Endothelial cell of umbilical vein (primary cell): ENCODE data around the gene VPREB3. TPM values are rescaled to one million over a fixed set of nuclear protein-coding genes. Genes with fewer than 3 reads are reported as not detected.

Experiments
- BruUV-seq: library from RNA; stranded (reverse); fragments of 400-500 nt; replicated peaks from 2 replicates; lab custom pipeline; 2021; lab: Mats Ljungman, UMichigan
- CTCF ChIA-PET: fragments of 300-600, 350-600 bp; sonication (Branson Sonifier 250); formaldehyde crosslinking; loops from one replicate; lab custom pipeline; 2021; ENCODE audit warnings: antibody characterized with exemption, inconsistent platforms; lab: Charles Lee
- POLR2A ChIA-PET: fragments of 300-600, 350-600 bp; sonication (Branson Sonifier 250); formaldehyde crosslinking; loops from one replicate; lab custom pipeline; 2021; ENCODE audit warnings: antibody characterized with exemption, inconsistent platforms; lab: Charles Lee
- DNase-seq: peaks from one replicate; pipeline ENCODE4 v3.0.0-alpha.2; 2011; ENCODE audit warnings: low read depth, low spot score
- FAIRE-seq: peaks from 2 replicates; lab custom pipeline; 2011; peaks lifted over from hg19 to GRCh38; lab: Jason Lieb, UNC
- H2AFZ ChIP-seq: 2 replicates; pipeline ENCODE4 v1.6.0; 2012; ENCODE audit warnings: low read depth, low read length, control low read depth, inconsistent platforms
- H3K27ac ChIP-seq: 2 replicates; pipeline ENCODE4 v1.5.1; 2011; ENCODE audit warnings: low read depth, mild to moderate bottlenecking, control low read depth, low read length, moderate library complexity; ENCODE audit not compliant: insufficient read depth
- H3K27me3 ChIP-seq, 2 experiments: 2 replicates each; pipeline versions ENCODE4 v1.6.0 to v1.6.1; 2011; ENCODE audit warnings: low read length in 2 of 2, mixed read lengths in 1 of 2; ENCODE audit not compliant: control insufficient read depth in 2 of 2, insufficient read depth in 2 of 2
- H3K36me3 ChIP-seq, 2 experiments: 2 replicates in 1 of 2; 3 replicates in 1 of 2; pipeline ENCODE4 v1.5.1; 2011; ENCODE audit warnings: low read length in 2 of 2, mild to moderate bottlenecking in 1 of 2, moderate library complexity in 1 of 2; ENCODE audit not compliant: control insufficient read depth in 2 of 2, insufficient read depth in 2 of 2; ENCODE audit errors: extremely low read depth in 1 of 2
- H3K4me1 ChIP-seq: 3 replicates; pipeline ENCODE4 v1.5.1; 2011; ENCODE audit warnings: mild to moderate bottlenecking, low read length; ENCODE audit not compliant: control insufficient read depth, insufficient read depth; ENCODE audit errors: extremely low read depth
- H3K4me2 ChIP-seq: 2 replicates; pipeline ENCODE4 v1.6.1; 2011; ENCODE audit warnings: low read length, control low read depth, mixed read lengths; ENCODE audit not compliant: insufficient read depth
- H3K4me3 ChIP-seq, 3 experiments: fragments of 200-600 bp in 1 of 3; sonication (generic), shearing (Covaris generic) in 1 of 3; replicated peaks in 1 of 3; 2 replicates each; pipeline ENCODE4 v1.5.1; 2011 to 2016; ENCODE audit warnings: control low read depth in 3 of 3, low read length in 3 of 3, mild to moderate bottlenecking in 2 of 3, inconsistent platforms in 1 of 3, low read depth in 1 of 3, moderate library complexity in 1 of 3; ENCODE audit not compliant: insufficient read depth in 1 of 3
- H3K79me2 ChIP-seq: 2 replicates; pipeline ENCODE4 v1.6.0; 2012; ENCODE audit warnings: low read length, inconsistent platforms; ENCODE audit not compliant: control insufficient read depth, insufficient read depth
- H3K9ac ChIP-seq: replicated peaks from 2 replicates; pipeline ENCODE3; 2011; ENCODE audit warnings: low read length, control low read depth; ENCODE audit not compliant: insufficient read depth; ENCODE audit errors: extremely low read depth
- H3K9me1 ChIP-seq: replicated peaks from 3 replicates; pipeline ENCODE4 v1.6.0; 2011; ENCODE audit warnings: mild to moderate bottlenecking, low read length; ENCODE audit not compliant: control insufficient read depth, insufficient read depth; ENCODE audit errors: extremely low read depth
- H3K9me3 ChIP-seq: replicated peaks from 2 replicates; pipeline ENCODE4 v1.5.1; 2012; ENCODE audit warnings: low read length, inconsistent platforms; ENCODE audit not compliant: control insufficient read depth, insufficient read depth
- H4K20me1 ChIP-seq: replicated peaks from 2 replicates; pipeline ENCODE3; 2011; ENCODE audit warnings: mild to moderate bottlenecking, low read length; ENCODE audit not compliant: control insufficient read depth, insufficient read depth; ENCODE audit errors: extremely low read depth
- CTCF ChIP-seq, 2 donors: IDR thresholded peaks; 1 replicate in 1 of 2; 2 replicates in 1 of 2; pipeline ENCODE4 v1.5.1; 2011; ENCODE audit warnings: low read length in 2 of 2, mild to moderate bottlenecking in 2 of 2, moderate library complexity in 2 of 2, control low read depth in 1 of 2, inconsistent platforms in 1 of 2, low read depth in 1 of 2; ENCODE audit not compliant: insufficient read depth in 1 of 2; ENCODE audit errors: extremely low read depth in 1 of 2
- EZH2 ChIP-seq: IDR thresholded peaks from 2 replicates; pipeline ENCODE4 v1.6.1; 2012; ENCODE audit warnings: borderline replicate concordance, low read depth, mild to moderate bottlenecking, moderate library complexity, low read length, inconsistent platforms; ENCODE audit not compliant: severe bottlenecking
- FOS ChIP-seq: IDR thresholded peaks from 2 replicates; pipeline ENCODE4 v1.6.1; 2011; ENCODE audit warnings: mild to moderate bottlenecking, low read length, moderate library complexity, borderline replicate concordance; ENCODE audit not compliant: insufficient read depth
- GATA2 ChIP-seq: IDR thresholded peaks from 2 replicates; pipeline ENCODE4 v1.7.0; 2011; ENCODE audit warnings: low read depth, mild to moderate bottlenecking, moderate library complexity, mixed read lengths, low read length; ENCODE audit not compliant: insufficient read length, insufficient read depth
- JUN ChIP-seq: IDR thresholded peaks from 2 replicates; pipeline ENCODE4 v1.6.1; 2011; ENCODE audit warnings: borderline replicate concordance, low read depth; ENCODE audit not compliant: insufficient read length, insufficient read depth
- MAX ChIP-seq: IDR thresholded peaks from 2 replicates; pipeline ENCODE4 v1.6.1; 2011; ENCODE audit not compliant: insufficient read depth, insufficient read length
- MYC ChIP-seq: IDR thresholded peaks from one replicate; pipeline ENCODE4 v1.6.1; 2011; ENCODE audit warnings: mild to moderate bottlenecking, low read depth, low read length
- POLR2A ChIP-seq: IDR thresholded peaks from 2 replicates; pipeline ENCODE4 v1.6.1; 2012; ENCODE audit warnings: low read depth, mild to moderate bottlenecking, control low read depth, low read length
- POLR2AphosphoS5 ChIP-seq: IDR thresholded peaks from 2 replicates; pipeline ENCODE4 v1.6.1; 2012; ENCODE audit warnings: low read depth, mild to moderate bottlenecking, control low read depth, low read length, moderate library complexity; ENCODE audit not compliant: insufficient read depth
- dilution Hi-C: fragments of 300-500 bp; cut with MboI; formaldehyde crosslinking; loops from one replicate; pipeline ENCODE4 v1.15.0; 2019; ENCODE audit warnings: low sequenced_read_pairs; ENCODE audit not compliant: extremely low pct_ligation_motif_present
- intact Hi-C: fragments of 100-400 bp; cut with micrococcal nuclease; formaldehyde crosslinking; loops from one replicate; pipeline ENCODE4 v1.10.0; 2022
- polyA plus RNA-seq, 4 experiments: library from polyadenylated mRNA; depleted of rRNA in 3 of 4; stranded (reverse) in 3 of 4; unstranded in 1 of 4; fragments of >200 nt; gene quantifications; 2 replicates each; pipeline versions ENCODE4 v1.2.1 to v1.2.3, GENCODE V29; 2011 to 2012; ENCODE audit warnings: missing spikeins in 1 of 4
- total RNA-seq: library from RNA; stranded (reverse); gene quantifications from 2 replicates; pipeline ENCODE4 v1.2.3, GENCODE V29; 2021

VPREB3 gene
- total and polyA plus RNA-seq, 2 donors (not counting 3 experiments of a cell fraction or from before 2014, with no cell fraction given), result not detected

GRCh38 chr22:23720855-23721254 lies 33.4 kb downstream of the VPREB3 start:
- H3K9ac ChIP-seq, result no peak overlapping the region
- H3K79me2 ChIP-seq, result peaks cover 11% of the 10 kb centered on the region
- ChIA-PET POLR2A (no interaction called here), CTCF (no interaction called here)
- TF ChIP-seq CTCF (IDR thresholded peaks at IDR 0.05; ENCODE audit: extremely low read depth in 1 of 2, insufficient read depth in 1 of 2, low read depth in 1 of 2, low read length in 2 of 2), result no peak
- TF ChIP-seq MAX, result no peak
- TF ChIP-seq POLR2AphosphoS5, result no peak
- TF ChIP-seq POLR2A, result no peak
- TF ChIP-seq FOS, result no peak
- TF ChIP-seq MYC, result no peak
- TF ChIP-seq GATA2, result no peak
- no peak for TF ChIP-seq JUN
- TF ChIP-seq EZH2, result no peak
- no peak overlapping the region for H3K27ac ChIP-seq
- H4K20me1 ChIP-seq, result no peaks in the 10 kb centered on the region
- H3K4me1 ChIP-seq, result no peaks in the 10 kb centered on the region
- H3K4me3 ChIP-seq, result no peak overlapping the region
- dilution Hi-C loops (no loop called here), intact Hi-C loops (no loop called here)
- no peaks in the 10 kb centered on the region for H3K36me3 ChIP-seq
- DNase-seq (no peak), FAIRE-seq (no peak)
- no peaks in the 10 kb centered on the region for H3K9me1 ChIP-seq
- no peak overlapping the region for H3K4me2 ChIP-seq
- H3K27me3 ChIP-seq, result no peaks in the 10 kb centered on the region
- H3K9me3 ChIP-seq, result no peaks in the 10 kb centered on the region
- no peak overlapping the region for H2AFZ ChIP-seq
- no TSS peak for BruUV-seq
